Gastroesophageal sphincter (tissue), 3 donors: ENCODE measurements around the gene LMO7.

Source experiments
- CTCF ChIP-seq, 4 experiments: fragments of 200-600 bp in 2 of 4; fragments of 450-650 bp in 2 of 4; sonication (generic) in 1 of 4; IDR thresholded peaks; one replicate each; pipeline ENCODE4 v1.5.1; 2017 to 2019; ENCODE audit warnings: antibody characterized with exemption in 4 of 4, mild to moderate bottlenecking in 2 of 4, moderate library complexity in 2 of 4
- EP300 ChIP-seq: sonication (generic); formaldehyde crosslinking; IDR thresholded peaks from one replicate; pipeline ENCODE4 v1.6.1; 2017; ENCODE audit warnings: antibody characterized with exemption, mild to moderate bottlenecking
- POLR2AphosphoS5 ChIP-seq: sonication (generic); formaldehyde crosslinking; IDR thresholded peaks from one replicate; pipeline ENCODE4 v1.6.1; 2017; ENCODE audit warnings: antibody characterized with exemption

- TF ChIP-seq EP300: no peak
- TF ChIP-seq POLR2AphosphoS5: no peak
- no peak for TF ChIP-seq CTCF (IDR thresholded peaks at IDR 0.05)
Observed at GRCh38 chr13:75754936-75755335, 118.8 kb downstream of the LMO7 start.
